Stomach smooth muscle (tissue), 2 donors: ENCODE results near the gene SLFN11.

Source experiments
- H3K27ac ChIP-seq: one replicate; pipeline ENCODE4 v1.7.0; 2013; ENCODE audit warnings: mild to moderate bottlenecking, low read length, inconsistent platforms
- H3K27me3 ChIP-seq, 2 donors: one replicate each; pipeline ENCODE4 v1.7.0; 2013; ENCODE audit warnings: low read length in 2 of 2; ENCODE audit not compliant: insufficient read depth in 2 of 2, control insufficient read depth in 1 of 2
- H3K36me3 ChIP-seq, 2 donors: one replicate each; pipeline ENCODE4 v1.7.0; 2013; ENCODE audit warnings: low read length in 2 of 2; ENCODE audit not compliant: control insufficient read depth in 2 of 2, insufficient read depth in 2 of 2
- H3K4me1 ChIP-seq: one replicate; pipeline ENCODE4 v1.7.0; 2013; ENCODE audit warnings: low read length; ENCODE audit not compliant: control insufficient read depth, insufficient read depth
- H3K4me3 ChIP-seq, 2 donors: one replicate each; pipeline ENCODE4 v1.7.0; 2013; ENCODE audit warnings: low read length in 2 of 2
- H3K9ac ChIP-seq, 2 donors: one replicate each; pipeline ENCODE4 v1.7.0; 2013; ENCODE audit warnings: low read length in 2 of 2, mild to moderate bottlenecking in 1 of 2
- H3K9me3 ChIP-seq, 2 donors: one replicate each; pipeline ENCODE4 v1.7.0; 2013; ENCODE audit warnings: low read length in 2 of 2; ENCODE audit not compliant: control insufficient read depth in 2 of 2
- donor health status: healthy.
- donor health status: Pancreatic carcinoma.

SLFN11 gene

DNA sequence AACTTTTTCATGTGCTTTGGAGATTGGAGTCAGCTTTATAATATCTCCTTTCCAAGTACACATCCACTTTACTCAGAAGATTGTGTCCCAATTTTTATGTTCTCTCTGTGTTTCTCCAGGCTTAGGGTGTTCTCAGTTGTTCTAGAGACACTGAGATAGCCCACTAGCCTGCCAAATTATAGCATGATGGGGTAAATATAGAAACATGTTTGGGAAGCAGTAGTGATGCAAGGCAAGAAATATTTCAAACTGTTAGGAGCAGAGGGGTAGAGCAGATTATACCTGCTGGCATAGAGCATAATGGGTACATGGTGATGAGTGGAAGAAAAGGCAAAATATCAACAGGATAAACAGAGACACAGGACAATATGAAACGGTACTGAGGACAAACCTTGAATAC is 12.4 kb downstream of the SLFN11 start:
- H3K4me1 ChIP-seq, result no peaks in the 10 kb centered on the region
- no peak overlapping the region for H3K27ac ChIP-seq
- H3K9ac ChIP-seq, result no peak overlapping the region
- no peaks in the 10 kb centered on the region for H3K27me3 ChIP-seq
- H3K9me3 ChIP-seq, result no peaks in the 10 kb centered on the region
- no peaks in the 10 kb centered on the region for H3K36me3 ChIP-seq
- no peak overlapping the region for H3K4me3 ChIP-seq

DNA sequence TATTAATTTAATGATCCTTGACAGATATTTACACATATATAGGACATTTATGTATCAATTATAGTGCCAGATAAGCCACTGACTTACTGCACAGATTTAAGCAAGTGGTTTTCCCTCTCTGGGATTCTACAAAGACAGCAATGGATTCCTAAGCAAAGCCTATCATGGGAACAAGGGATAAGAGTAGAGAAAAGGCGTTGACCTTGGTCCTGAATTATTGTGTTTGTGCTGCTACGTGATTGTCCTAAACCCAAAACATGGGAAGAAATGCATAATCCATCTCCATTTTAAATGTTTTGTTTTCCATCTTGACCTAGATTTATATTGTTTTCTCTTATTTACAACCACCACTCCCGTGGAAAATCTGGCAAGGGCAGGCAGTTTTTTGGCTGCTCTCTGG is 14.0 kb downstream of the SLFN11 start:
- Histone ChIP-seq H3K27me3 (no peaks in the 10 kb centered on the region), H3K9ac (no peak overlapping the region), H3K9me3 (no peaks in the 10 kb centered on the region), H3K36me3 (no peaks in the 10 kb centered on the region), H3K4me3 (no peak overlapping the region), H3K27ac (no peak overlapping the region), H3K4me1 (no peaks in the 10 kb centered on the region)

DNA sequence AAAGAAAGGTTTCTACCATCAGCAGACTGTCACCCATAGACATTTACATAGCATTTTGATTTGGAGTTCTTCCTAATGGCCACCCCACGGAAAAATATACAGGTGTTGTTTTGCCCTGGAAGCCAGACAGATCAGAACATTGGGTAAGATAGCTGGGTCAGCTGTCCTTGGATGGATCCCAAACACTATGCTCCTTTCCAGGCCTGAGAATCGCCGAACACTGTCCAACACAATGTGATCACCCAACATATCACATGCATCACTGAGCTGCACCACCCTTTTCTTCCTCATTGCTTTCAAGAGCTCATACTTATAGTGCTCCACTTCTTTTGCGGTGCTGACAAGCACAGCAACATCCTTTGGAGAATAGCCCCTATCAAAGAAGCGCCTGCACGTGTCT is 21.1 kb downstream of the SLFN11 start:
- peaks cover under 1% of the 10 kb centered on the region for H3K4me1 ChIP-seq
- no peak overlapping the region for H3K9ac ChIP-seq

DNA sequence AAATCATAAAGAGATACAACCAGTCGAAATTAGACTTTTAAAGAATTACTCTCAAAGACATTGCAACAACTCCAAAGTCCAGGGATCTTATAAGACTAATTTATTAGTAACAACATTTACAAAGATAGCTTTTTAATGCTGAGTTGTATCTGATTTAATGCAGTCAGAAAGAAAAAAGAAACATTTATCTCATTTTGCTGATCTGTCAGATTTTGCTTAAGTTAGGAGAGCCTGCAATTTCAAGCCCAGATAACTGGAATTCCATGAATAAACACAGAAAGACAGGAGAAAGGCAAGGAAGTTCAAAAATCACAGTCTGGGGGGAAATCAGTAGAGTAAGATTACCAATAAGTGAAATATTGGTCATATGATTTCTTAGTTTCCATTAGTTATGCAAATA is 22.9 kb downstream of the SLFN11 start:
- Histone ChIP-seq H3K36me3 (no peaks in the 10 kb centered on the region), H3K4me3 (no peak overlapping the region), H3K9ac (no peak overlapping the region), H3K27me3 (peaks cover 6 to 13% of the 10 kb centered on the region in 2 donors), H3K9me3 (no peaks in the 10 kb centered on the region), H3K27ac (no peak overlapping the region), H3K4me1 (peaks cover 11% of the 10 kb centered on the region)

More for the DNA sequence above, 21.1 kb downstream of the SLFN11 start:
- no peaks in the 10 kb centered on the region for H3K36me3 ChIP-seq
- H3K27me3 ChIP-seq, result peaks cover 0 to 3% of the 10 kb centered on the region in 2 donors
- H3K9me3 ChIP-seq, result no peaks in the 10 kb centered on the region
- H3K27ac ChIP-seq, result no peak overlapping the region
- no peak overlapping the region for H3K4me3 ChIP-seq

DNA sequence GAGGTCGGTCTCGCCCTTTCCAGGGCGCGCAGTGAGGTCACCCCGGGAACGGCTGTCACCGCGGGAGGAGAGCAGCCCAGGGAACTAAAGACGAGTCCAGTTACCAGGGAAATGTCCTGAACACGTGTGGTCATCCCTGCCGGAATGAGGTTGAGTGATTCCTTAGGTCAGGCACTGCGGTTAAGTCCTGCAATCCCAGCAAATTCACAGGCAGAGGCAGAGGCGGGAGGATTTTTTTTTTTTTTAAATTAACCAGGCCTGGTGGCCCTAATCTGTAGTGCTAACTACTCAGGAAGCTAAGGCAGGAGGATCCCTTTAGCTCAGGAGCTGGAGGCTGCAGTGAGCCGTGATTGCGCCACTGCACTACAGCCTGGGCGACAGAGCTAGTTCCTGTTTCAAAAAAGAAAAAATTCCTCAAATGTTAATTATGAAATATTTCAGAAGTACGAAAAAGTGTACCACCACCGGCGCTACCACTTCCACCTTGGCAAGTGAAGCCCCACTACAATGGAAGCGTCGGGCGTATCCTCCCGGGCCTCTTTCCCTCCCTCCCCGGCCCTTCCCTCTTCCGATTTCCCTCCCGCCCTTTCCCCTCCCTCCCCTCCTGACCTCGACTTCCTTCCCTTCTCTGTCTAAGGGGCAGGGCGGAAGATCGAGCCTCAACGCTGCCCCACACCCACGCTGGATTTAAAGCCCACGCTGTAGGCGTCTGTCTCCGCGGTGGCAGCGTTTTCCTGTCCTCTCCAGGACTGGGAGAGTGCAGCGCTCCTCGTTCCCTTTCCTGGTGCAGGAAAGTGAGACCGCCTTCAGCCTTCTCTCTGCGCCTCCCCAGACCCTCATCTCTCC is 27.3 kb downstream of the SLFN11 start:
- H3K9me3 ChIP-seq, result no peaks in the 10 kb centered on the region
- no peak overlapping the region for H3K27ac ChIP-seq
- H3K4me1 ChIP-seq, result peaks cover 13% of the 10 kb centered on the region
- peak overlapping the region; percentile 13 to 32 for H3K9ac ChIP-seq
- H3K27me3 ChIP-seq, result peaks cover 15 to 19% of the 10 kb centered on the region in 2 donors
- H3K4me3 ChIP-seq, result peak overlapping the region; percentile 60 to 69
- no peaks in the 10 kb centered on the region for H3K36me3 ChIP-seq

DNA sequence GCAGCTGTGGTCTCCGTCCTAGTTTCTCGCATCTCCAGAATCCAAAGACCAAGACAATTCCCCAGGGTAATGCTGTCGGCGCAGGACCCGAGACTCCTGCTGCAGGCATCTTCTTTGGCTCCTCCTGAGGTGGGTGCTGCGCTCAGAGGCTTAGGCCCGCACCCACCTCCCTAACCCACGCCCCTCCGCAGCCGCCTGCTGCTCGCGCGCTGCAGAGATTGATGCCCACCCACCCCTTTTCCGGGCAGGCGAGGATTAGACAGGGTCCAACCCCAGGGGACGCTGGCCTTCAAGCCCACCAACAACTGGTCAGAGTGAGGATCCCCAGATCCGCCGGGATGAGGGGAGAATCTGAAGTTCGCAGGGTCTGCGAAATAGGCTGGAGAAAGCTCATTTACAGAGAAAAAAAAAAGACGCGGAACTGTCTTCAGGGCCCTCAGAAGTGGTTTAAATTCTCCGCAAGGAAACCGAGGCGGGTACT is 27.9 kb downstream of the SLFN11 start:
- Histone ChIP-seq H3K36me3 (no peaks in the 10 kb centered on the region), H3K27ac (no peak overlapping the region), H3K9ac (peak overlapping the region; percentile 13 to 22), H3K4me1 (peaks cover 13% of the 10 kb centered on the region), H3K4me3 (peak overlapping the region; percentile 60 to 69), H3K27me3 (peaks cover 15 to 19% of the 10 kb centered on the region in 2 donors), H3K9me3 (peaks cover 0 to 2% of the 10 kb centered on the region in 2 donors)

DNA sequence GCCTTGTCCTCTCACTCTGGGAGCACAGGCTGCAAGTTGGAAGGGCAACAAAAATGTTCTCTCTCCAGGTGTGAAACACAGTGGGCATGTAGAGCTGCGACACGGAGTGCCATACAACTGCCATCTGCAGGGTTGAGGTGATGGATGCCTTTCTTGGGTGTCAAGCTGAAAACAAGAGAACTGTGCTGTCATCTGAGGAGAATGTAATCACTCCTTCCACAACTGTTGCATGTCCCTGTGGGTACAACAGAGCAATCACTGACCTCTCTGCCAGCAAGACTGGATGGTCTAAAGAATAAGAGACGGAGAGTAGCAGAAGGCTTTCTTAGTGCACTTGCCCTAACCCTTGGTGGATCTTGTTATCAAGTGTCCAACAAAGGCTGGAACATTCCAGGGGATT is 29.2 kb downstream of the SLFN11 start:
- Histone ChIP-seq H3K4me1 (peaks cover 13% of the 10 kb centered on the region), H3K27me3 (peaks cover 15 to 19% of the 10 kb centered on the region in 2 donors), H3K4me3 (no peak overlapping the region)

DNA sequence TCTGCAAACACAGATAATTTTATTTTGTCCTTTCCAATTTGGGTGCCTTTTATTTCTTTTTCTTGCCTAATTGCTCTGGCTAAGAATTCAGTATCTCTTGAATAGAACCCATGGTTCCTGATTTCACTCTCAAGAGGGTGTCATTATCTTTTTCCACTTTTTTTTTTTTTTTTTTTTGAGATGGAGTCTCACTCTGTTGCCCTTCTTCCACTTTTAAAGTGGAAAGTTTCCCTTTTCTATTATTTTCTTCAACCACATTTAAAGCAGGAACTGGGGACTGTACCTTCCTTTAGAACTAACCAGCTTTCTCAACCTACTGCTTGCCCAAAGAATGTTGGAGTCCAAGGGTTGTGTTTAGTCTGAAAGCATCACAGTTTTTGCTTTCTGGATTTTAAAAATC is 31.1 kb downstream of the SLFN11 start:
- Histone ChIP-seq H3K9ac (no peak overlapping the region), H3K27ac (no peak overlapping the region), H3K4me3 (no peak overlapping the region), H3K36me3 (no peaks in the 10 kb centered on the region), H3K4me1 (peaks cover 12% of the 10 kb centered on the region), H3K27me3 (peaks cover 12 to 19% of the 10 kb centered on the region in 2 donors), H3K9me3 (peaks cover 0 to 2% of the 10 kb centered on the region in 2 donors)

More for the DNA sequence above, 29.2 kb downstream of the SLFN11 start:
- no peak overlapping the region for H3K27ac ChIP-seq
- peaks cover 0 to 2% of the 10 kb centered on the region in 2 donors for H3K9me3 ChIP-seq
- no peak overlapping the region for H3K9ac ChIP-seq
- no peaks in the 10 kb centered on the region for H3K36me3 ChIP-seq

DNA sequence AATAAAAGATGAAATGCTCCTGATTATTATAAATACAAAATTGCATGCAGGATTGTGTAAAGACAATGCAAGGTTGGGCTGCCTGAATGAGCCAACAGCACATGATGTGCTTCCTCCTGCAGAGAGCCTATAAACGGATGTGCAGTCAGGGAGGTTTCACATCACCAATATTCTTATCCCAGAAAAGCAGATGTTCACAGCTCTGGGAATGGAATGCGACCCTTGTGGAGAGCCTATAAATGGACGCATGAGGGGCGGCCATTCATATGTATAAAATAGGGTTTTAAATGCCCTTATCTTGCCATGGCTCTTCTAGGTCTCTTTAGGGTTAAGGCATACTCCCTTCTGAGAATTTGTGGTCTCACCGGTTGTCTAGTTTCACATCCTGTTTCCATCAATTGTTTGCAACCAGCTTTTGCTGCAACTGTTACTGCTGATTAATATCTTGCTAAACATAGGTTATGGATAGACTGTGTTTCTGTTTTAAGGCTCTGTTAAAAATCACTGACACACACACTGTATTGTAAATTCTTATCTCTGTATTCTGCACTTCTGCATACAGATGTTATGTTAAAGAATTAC is 31.9 kb downstream of the SLFN11 start:
- Histone ChIP-seq H3K9ac (no peak overlapping the region), H3K27ac (no peak overlapping the region), H3K4me3 (no peak overlapping the region), H3K4me1 (peaks cover 9% of the 10 kb centered on the region), H3K9me3 (peaks cover 0 to 2% of the 10 kb centered on the region in 2 donors), H3K27me3 (peaks cover 12 to 13% of the 10 kb centered on the region in 2 donors), H3K36me3 (no peaks in the 10 kb centered on the region)

DNA sequence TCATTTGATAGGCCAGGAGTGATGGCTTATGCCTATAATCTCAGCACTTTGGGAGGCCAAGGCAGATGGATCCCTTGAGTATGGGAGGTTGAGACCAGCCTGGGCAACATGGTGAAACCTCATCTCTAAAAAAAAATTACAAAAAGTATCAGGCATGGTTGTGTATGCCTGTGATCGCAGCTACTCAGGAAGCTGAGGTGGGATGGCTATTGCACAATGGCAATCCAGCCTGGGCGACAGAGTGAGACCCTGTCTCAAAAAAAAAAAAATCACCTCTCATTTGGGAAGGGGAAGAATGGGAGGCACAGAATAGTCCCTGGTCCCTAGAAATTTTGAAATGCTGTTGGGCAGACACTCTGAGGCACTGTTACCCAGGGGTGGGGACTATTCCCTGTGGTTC is 35.2 kb downstream of the SLFN11 start:
- peaks cover 0 to 2% of the 10 kb centered on the region in 2 donors for H3K9me3 ChIP-seq

DNA sequence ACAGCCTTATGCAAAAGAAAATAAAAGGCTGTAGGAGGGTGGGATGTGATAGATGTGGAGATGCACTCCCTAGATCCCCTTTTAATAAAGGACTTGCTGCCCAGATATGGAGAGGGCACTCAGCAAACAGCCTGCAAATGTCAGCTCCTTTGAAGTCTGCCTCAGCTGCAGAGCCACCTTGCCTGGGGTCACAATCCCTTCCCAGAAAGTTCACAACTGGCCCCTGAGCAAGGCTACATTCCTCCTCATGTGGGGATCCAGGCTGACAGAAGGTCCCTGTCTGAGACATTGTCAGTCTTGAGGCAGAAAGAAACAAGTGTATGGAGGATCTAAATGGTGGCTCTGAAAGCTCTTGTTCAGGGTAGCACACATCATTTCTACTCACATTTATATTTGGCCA is 36.1 kb downstream of the SLFN11 start:
- Histone ChIP-seq H3K4me1 (no peaks in the 10 kb centered on the region), H3K9ac (no peak overlapping the region), H3K27ac (no peak overlapping the region), H3K27me3 (peaks cover 0 to 7% of the 10 kb centered on the region in 2 donors), H3K36me3 (no peaks in the 10 kb centered on the region), H3K9me3 (peaks cover 0 to 2% of the 10 kb centered on the region in 2 donors), H3K4me3 (no peak overlapping the region)

More for the DNA sequence above, 35.2 kb downstream of the SLFN11 start:
- Histone ChIP-seq H3K27ac (no peak overlapping the region), H3K4me1 (no peaks in the 10 kb centered on the region), H3K9ac (no peak overlapping the region), H3K36me3 (no peaks in the 10 kb centered on the region), H3K4me3 (no peak overlapping the region), H3K27me3 (peaks cover 0 to 7% of the 10 kb centered on the region in 2 donors)
